NCI-H446 treated with DMSO at 0.1 percent for 48 hours (cell line): ENCODE data around the gene WDR89.
"Not testable (repeated sequence)": the region's sequence is repeated elsewhere in the genome, so short reads cannot be mapped to it uniquely, and the experiment has no call there.

Experiments used
- DNase-seq: peaks from one replicate; lab custom pipeline; 2025; lab: John Stamatoyannopoulos, UW

WDR89 gene

DNA sequence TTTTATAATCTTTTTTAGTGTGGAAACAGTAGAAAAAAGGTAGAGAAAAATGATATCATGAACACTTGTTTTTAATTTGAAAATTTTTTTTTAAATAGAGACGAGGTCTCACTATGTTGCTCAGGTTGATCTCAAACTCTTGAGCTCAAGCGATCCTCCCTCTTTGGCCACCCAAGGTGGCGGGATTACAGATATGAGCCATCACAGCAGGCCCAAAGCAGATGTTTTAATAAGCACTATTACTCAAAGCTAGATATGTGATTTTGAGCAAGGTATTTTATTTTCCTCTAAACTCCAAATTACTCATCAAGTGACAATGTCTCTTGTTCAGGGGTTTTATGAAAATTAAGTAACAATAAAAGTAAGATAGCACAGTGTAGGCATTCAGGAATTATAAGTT lies 10.7 kb upstream of the WDR89 start:
- no peak for DNase-seq

- DNase-seq: no peak
These were observed 8.7 kb upstream of the WDR89 start for GRCh38 chr14:63650256-63650952.

DNA sequence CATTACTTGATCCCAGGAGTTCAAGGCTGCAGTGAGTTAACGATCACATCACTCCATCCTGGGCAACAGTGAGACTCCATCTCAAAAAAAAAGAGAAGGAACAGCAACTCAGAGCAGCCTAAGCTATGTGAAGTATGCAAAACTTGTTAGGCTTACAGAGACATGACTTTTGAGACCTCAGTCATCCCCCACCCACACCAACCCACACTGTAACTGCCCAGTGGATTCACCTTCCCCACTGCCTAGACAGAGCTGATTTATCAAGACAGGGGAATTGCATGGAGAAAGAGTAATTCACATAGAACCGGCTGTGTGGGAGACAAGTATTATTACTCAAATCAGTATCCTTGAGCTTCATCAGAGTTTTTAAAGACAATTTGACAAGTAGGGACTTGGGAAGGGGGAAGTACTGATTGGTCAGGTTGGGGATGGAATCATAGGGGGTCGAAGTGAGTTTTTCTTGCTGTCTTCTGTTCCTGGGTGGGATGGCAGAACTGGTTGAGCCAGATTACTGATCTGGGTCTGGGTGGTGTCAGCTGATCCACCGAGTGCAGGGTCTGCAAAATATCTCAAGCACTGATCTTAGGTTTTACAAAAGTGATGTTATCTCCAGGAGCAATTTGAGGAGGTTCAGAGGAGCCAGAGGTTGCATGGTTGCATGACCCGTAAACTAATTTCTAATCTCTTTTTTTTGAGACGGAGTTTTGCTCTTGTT lies 6.2 kb upstream of the WDR89 start:
- no peak for DNase-seq

GRCh38 chr14:63644741-63645140 lies 3.1 kb upstream of the WDR89 start:
- DNase-seq: no peak

DNA sequence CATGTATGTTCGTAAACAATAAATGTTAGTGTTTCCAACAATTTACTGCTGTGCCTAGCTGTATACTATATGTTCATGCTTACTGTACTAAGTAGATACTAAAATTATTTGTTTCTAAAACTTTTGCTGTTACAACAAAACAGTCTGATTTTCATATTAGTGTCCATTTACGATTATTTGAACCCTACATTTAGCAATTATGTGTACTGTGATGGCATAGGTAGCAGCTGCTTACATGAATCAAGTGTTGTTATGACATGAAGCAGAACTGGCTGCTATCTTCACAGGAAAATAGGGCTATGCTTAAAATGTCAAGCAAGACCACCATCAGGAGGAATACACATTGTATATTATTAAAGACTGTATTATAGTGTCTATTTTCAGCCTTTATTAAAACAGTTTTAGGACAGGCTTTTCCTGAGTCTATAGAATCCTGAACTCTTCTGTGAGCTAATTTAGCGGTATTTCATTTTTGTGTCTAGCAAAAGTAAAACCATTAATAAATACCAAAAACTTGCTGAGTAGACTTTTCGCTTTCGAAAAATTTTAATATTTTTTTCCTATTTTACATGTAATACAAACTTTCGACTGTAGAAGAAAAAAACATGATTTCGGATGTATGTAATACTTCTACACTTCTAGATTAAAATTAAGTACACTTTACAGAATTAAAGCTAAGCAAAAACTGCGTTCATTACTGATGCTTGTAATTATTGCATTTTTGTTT lies 1.1 kb upstream of the WDR89 start:
- DNase-seq: no peak

DNA sequence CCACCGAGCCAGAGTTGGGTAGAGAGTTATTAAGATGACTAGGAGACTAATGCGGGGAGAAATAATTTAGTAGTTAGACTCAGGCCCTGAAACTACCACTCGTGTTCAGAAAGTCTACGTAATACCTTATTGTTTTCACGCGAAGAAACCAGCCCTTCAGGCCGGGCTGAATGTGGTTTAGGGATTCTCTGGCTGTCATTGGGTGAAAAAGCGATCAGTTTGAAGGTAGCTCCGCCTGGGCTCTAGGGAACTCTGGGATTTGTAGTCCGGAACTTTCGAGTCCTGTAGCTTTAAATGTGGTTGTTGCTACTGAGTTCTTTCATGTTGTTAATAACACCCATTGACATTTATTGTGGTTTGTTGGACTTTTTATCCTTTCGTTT lies 549 bp upstream of the WDR89 start:
- DNase-seq: peak; percentile 93

DNA sequence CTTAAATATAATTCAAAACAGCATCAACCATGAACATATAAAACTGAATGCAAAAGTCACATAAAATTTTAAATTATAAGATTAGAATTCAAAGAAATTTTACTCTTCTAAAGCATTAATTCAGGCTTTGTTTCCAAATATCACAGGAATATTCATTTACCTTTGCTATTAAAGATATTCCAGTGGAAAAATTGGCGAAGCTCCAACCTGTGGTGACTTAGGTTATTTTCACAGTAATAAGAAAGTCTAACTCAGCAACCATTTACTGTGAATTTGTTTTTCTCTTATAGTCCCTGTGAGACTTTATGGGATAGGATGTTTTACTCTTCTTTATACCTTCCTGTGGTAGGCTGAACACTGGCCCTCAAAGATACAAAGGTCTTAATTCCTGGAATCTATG lies 3.2 kb downstream of the WDR89 start:
- no peak for DNase-seq

DNA sequence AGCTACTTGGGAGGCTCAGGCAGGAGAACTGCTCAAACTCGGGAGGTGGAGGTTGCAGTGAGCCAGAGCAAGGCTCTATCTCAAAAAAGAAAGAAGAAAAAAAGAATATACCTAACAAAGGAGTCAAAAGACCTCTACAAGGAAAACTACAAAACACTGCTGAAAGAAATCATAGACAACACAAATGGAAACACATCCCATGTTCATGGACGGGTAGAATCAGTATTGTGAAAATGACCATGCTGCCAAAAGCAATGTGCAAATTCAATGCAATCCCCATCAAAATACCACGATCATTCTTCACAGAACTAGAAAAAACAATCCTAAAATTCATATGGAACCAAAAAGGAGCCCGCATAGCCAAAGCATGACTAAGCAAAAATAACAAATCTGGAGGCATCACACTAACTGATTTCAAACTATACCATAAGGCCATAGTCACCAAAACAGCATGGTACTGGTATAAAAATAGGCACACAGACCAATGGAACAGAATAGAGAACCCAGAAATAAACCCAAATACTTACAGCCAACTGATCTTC lies 5.5 kb downstream of the WDR89 start:
- DNase-seq: not testable (repeated sequence)

DNA sequence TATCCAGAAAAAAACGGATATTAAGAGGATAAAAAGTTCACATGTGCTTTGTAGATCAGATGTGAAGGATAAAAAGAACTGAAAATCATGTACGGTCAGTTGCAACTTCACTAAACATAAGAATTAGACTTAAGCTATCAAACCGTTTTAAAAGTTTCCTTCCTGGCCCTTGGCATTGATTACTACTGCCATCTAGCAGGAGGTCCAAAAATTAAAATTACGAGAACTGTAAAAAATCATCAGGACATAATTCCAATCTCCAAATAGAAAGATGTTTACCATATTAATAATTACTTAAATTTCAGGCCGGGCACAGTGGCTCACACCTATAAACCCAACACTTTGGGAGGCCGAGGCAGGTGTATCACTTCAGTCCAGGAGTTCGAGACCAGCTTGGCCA lies 7.9 kb downstream of the WDR89 start:
- no peak for DNase-seq

DNA sequence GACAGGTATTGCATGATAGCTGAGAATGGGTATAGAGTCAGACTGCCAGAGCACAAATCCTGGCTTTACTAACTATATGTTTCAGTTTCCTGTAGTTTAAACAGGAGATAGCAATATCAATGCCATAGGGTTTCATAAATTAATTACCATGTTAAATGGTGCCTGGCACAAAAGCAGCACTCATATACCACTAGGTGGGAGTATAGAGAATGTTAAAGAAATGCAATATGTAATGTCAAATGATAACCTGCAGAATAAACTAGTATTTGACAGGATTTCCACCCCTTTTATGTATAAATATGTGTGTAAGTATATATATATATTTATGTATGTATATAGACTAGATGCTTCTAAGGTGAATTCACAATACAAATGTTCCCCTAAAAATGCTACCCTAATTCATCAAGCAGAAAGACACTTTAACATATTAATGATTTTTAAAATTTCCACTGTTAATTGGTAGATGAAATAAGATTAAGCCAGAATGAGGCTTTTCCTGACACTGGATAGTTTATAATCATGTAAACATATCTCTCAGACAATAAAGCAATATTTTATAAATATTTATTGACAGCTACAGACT lies 8.6 kb downstream of the WDR89 start:
- peak; percentile 7 for DNase-seq

DNA sequence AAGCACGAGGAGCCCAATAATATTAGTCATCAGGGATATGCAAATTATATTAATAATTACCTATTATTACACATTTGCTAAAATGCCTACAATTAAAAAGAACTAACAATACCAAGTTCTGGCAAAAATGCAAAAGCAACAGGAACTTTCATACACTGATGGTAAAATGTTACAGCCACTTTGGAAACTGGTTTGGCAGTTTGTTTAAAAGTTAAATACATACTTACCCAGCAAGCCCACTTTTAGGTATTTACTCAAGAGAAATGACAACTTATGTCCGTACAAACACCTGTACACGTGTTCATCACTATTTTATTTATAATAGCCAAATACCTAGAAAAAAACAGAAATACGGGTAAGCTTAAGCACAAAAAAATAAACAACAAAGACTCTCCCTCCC lies 17.0 kb downstream of the WDR89 start:
- no peak for DNase-seq

DNA sequence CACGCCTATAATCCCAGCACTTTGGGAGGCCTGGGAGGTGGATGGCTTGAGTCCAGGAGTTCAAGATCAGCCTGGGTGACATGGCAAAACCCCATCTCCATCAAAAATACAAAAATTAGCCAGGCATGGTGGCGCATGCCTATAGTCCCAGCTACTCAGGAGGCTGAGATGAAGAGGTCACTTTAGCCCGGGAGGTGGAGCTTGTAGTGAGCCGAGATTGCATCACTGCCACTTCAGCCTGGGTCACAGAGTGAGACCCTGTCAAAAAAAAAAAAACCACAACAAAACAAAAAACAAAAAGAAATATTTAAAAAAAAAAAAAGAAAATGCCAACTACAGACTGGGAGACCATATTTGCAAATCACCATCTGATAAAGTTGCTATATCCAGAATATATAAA lies 17.5 kb downstream of the WDR89 start:
- DNase-seq: no peak

DNA sequence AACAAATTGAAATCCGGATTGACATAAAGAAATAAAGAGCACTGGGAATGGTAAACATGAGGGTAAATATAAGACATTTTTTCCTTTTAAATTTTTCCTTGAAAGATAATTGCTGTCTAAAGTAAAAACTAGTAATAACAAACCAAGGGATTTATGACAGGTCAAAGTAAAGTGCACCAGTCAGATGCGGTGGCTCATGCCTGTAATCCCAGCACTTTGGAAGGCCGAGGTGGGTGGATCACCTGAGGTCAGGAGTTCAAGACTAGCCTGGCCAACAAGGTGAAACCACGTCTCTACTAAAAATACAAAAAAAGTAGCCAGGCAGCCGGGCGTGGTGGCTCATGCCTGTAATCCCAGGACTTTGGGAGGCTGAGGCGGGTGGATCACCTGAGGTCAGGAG lies 19.7 kb downstream of the WDR89 start:
- not testable (repeated sequence) for DNase-seq

DNA sequence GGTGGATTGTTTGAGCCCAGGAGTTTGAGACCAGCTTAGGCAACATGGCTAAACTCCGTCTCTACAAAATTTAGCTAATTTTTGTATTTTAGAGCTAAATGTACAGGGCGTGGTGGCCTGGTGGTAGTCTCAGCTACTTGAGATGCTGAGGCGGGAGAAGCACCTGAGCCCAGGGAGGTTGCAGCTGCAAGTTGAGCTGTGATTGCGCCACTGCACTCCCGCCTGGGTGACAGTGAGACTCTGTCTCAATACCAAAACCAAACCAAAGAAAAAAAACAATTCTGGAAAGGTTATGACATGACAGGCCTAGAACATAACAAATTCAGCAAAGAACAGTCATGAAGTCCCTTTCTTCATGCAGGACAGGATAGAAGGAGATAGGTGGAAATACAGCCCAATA lies 25.7 kb downstream of the WDR89 start:
- no peak for DNase-seq

DNA sequence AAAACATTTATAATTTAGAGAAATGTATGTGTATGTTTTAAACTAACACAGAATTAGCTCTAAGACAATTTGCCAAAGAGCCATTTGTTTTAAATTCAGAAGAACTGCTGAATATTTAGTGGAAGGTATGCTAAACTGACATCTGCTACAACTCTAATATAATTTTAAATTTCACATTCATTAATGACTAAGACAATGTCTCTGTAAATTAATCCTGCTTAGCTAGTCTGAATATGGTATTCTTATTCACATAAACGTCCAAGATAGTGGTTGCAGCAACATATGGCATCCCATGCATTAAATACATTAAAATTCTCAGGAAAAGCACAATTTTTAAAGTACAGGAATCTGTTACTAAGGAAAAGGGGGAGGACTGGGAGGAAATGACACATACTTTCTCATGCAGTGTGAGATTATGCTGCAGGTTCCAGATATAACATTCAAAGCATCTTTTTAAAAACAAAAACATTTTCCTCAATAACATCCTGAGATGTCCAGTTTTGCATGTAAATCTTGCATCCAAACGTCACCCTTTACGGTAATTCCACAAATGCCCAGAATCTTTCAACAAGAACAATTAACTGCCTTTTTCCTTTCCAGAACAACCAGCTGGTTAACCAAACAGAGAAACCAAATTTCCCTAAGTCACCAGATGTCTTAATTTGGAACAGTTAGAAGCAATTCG lies 26.9 kb downstream of the WDR89 start:
- DNase-seq: peak; percentile 12

GRCh38 chr14:63611078-63611477 lies 30.6 kb downstream of the WDR89 start:
- DNase-seq: no peak

DNA sequence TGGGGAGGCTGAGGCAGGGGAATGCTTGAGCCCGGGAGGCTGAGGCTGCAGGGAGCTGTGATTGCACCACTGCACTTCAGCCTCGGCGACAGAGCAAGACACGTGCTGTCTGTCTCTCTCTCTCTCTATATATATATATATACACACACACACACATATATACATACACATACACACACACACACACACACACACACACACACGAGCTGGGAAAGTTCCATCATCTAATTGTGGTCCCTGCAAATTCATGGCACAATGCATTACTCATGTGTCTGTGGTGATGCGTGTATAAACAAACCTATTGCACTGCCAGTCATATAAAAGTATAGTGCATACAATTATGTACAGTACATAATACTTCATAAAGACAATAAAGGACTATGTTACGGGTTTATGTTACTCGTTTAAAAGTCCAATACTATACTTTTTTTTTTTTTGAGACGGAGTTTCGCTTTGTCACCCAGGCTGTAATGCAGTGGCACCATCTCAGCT lies 36.6 kb downstream of the WDR89 start:
- no peak for DNase-seq

DNA sequence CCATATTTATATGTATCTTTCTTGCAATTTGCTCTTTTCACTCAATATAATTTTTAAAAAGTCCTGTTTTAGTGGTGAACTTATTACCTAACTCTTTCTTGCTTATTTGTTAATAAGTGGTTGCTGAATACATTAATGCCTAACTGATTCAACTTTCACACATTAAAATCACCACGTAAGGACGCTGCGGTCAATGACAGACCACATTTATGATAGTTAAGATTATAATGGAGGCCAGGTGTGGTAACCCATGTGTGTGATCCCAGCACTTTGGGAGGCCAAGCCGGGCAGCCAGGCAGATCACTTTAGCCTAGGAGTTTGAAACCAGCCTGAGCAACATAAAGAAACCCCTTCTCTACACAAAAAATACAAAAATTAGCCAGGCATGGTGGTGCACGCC lies 37.0 kb downstream of the WDR89 start:
- DNase-seq: no peak

- DNase-seq: no peak
These were observed 37.9 kb downstream of the WDR89 start for GRCh38 chr14:63603749-63604277.

GRCh38 chr14:63598807-63599206 lies 42.9 kb downstream of the WDR89 start:
- no peak for DNase-seq

- DNase-seq: no peak
These were observed 44.5 kb downstream of the WDR89 start for GRCh38 chr14:63596998-63597658.
